HG03520 (cell line): ENCODE data around the gene CMTM3.
A peak's percentile ranks its signal among the peaks of the same experiment; 100 is the strongest.
"Not testable (repeated sequence)": the region's sequence is repeated elsewhere in the genome, so short reads cannot be mapped to it uniquely, and the experiment has no call there.

Source experiments
- ATAC-seq: cut with Tn5 transposase; IDR thresholded peaks from one replicate; pipeline ENCODE4 v1.9.1; 2021; ENCODE audit warnings: mild to moderate bottlenecking, moderate library complexity; ENCODE audit not compliant: unreplicated experiment

The CMTM3 gene, protein sequence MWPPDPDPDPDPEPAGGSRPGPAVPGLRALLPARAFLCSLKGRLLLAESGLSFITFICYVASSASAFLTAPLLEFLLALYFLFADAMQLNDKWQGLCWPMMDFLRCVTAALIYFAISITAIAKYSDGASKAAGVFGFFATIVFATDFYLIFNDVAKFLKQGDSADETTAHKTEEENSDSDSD

DNA sequence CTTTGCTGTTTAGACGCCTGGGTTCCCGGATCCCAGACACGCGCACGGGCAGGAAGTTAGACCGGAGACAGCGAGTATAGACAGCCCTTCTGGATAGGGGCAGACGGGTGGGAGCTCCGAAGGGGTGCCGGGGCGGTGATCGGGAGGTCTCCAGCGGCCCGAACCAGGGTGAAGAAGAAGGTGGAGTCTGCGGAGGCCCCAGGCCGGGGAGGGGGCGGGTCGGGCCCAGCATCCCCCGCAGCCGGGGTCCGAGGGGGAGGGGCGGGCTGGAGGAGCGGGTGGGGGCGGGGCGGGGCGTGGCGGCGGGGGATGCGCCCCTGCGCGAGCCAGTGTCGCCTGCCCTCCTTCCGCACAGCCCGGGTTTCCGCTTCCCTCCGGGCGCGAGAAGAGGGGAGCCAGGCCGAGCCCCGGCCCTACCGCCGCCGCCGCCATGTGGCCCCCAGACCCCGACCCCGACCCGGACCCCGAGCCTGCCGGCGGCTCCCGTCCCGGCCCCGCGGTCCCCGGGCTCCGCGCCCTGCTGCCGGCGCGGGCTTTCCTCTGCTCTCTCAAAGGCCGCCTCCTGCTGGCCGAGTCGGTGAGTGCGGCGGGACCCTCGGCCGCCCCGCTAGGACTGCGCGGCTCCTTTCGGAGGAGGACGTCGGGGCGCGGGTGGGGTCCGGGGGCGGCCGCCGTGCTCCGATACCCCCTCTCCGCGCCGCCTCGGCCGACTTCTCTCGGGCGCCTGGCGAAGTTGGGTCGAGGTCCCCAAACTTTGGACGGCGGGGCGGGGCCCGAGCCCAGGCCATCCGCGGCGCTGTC is at the start of gene CMTM3:
TSS of gene CMTM3 (plus strand) at position 329 of the 801 bp plus-strand sequence. CDS start at position 431, 102 bp downstream.
- peak; percentile 64 for ATAC-seq

DNA sequence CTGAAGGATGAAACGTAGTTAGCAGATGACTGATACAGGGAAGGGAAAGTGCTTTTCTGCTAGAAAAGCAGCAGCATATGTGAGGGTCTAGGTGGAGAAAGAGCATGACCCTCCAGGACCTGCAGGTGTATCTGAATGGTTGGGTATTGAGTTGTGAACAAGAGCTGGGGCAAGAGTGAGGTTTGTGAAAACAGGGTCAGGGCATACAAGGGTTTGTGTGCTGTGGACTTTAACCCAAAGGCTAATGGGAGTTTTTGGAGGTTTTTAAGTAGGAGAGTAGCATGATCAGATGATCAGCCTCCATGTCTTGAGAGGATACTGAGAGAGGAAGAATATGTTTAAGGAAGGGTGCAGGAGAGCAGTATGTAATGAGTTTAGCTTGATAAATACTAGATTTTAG is 44.4 kb upstream of the CMTM3 start:
- no peak for ATAC-seq

- ATAC-seq, result no peak
Observed at GRCh38 chr16:66561381-66562080, 43.0 kb upstream of the CMTM3 start.

DNA sequence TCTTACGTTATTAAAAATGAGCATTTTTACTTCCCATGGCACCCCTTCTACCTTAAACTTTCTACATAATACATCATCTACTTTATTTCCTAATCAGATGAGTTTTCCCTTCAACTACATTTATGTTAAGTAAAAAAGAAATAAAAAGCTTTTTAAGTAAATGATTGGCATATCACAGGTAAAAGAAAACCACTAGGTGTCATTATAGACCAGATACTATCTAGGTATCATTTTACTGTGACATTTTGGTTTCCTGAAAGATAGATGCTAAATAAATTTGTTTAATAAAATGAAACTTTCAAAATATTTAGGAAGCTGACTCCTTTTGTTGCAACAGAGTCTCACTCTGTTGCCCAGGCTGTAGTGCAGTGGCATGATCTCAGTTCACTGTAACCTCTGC is 42.1 kb upstream of the CMTM3 start:
- ATAC-seq, result no peak

DNA sequence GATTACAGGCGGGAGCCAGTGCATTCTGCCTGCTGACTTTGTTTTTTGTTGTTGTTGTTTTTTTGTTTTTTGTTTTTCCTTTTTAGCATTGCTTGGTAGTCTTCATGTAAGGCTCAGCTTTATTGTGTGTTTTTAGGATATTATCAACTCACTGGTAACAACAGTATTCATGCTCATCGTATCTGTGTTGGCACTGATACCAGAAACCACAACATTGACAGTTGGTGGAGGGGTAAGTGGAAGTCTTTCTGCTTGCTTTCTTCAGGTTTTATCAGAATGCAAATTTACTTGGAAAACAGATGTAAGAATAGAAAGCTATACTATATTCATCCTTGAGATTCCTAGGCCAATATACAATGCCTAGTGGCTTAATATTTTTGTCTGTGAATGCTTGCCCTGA is 41.5 kb upstream of the CMTM3 start:
- no peak for ATAC-seq

GRCh38 chr16:66563574-66564334 is 40.8 kb upstream of the CMTM3 start:
- ATAC-seq, result no peak

- ATAC-seq, result no peak
Observed at GRCh38 chr16:66566051-66566901, 38.2 kb upstream of the CMTM3 start, which contains the start of gene CMTM1. CMTM1 (plus strand) TSS chr16:66566439; CDS start chr16:66566514, 75 bp downstream.

GRCh38 chr16:66567270-66567669 is 37.2 kb upstream of the CMTM3 start:
- ATAC-seq, result not testable (repeated sequence)

DNA sequence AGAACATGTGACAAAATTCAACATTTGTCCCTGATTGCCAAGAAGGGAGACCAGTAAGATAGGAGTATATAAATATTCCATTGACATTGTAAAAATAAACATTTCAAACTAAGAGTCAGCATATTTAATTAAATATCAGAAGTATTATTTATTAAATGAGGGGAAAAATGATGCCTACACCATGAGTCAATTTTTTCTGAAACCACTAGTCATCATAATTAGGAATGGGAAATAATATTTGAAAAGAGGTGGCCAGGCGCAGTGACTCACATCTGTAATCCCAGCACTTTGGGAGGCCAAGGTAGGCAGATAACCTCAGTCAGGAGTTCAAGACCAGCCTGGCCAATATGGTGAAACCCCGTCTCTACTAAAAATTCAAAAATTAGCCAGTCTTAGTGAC is 36.1 kb upstream of the CMTM3 start:
- no peak for ATAC-seq

- no peak for ATAC-seq
Observed at GRCh38 chr16:66569131-66569530, 35.4 kb upstream of the CMTM3 start.

DNA sequence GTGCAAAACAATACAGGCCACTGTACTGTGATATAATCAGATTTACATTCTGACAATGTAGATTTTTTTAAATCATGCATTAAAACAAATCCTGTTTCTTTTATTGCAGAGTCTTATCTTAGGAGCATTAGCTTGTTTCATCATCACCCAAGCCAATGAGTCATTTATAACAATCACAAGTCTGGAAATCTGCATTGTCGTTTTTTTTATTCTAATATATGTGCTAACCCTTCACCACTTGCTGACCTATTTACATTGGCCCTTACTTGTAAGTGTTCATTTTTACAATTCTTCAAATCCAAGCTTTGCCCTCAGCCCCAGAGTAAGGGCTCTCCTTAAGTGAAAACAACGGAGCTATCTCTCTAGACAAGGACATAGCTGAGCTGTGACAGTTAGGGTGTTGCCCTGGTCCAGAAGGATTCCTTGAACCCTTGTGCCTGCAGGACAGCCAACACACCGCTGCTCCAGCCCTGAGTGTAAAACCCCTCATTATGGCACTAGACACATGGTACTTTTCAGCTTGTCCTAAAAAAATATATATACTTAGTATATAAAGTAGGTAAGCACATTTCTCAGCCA is 34.6 kb upstream of the CMTM3 start:
- ATAC-seq, result no peak

DNA sequence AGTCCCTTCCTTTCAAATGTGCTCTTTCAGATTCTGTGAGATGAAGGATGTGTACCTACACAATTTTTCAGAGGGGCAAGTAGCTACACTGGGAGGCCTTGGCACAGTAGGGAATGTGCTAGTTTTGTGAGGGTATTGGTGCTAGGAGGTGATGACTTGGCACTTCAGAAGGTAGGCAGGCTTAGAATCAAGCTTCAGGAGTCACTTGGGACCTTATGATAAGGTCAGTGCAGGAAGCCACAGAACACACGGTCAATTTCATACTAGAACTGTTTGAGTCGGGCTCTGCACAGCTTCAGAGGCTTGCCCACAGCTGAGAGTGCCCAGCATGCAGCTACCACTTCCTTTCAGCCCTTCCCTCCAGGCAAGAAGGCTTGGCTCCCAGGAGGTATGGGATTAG is 32.1 kb upstream of the CMTM3 start:
- ATAC-seq, result no peak

GRCh38 chr16:66574081-66574480 is 30.4 kb upstream of the CMTM3 start:
- no peak for ATAC-seq

- ATAC-seq, result no peak
Observed at GRCh38 chr16:66574531-66574930, 30.0 kb upstream of the CMTM3 start.

DNA sequence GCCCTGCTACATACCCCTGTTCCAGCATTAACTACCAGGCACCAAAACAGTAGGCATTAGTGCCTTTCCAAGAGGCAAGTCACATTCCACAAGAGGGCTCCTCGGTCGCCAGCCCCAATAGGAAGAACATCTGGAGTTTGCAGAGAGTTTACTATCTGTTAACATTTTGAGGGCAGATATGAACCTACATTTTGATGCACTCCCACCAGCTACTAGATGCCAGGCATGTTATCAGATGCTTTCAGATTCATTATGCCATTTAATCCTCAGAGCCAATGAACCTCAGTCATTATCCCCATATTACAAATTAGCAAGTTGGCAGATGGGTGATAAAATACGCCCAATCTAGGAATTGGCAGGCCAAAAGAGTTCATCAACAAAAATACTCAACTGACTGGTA is 29.4 kb upstream of the CMTM3 start:
- ATAC-seq, result no peak

GRCh38 chr16:66576296-66576695 is 28.2 kb upstream of the CMTM3 start:
- no peak for ATAC-seq

GRCh38 chr16:66578651-66579531 is 25.6 kb upstream of the CMTM3 start, which contains the start of gene CMTM2:
CMTM2 (plus strand) TSS chr16:66579463; CDS start chr16:66579608, 145 bp downstream.
- ATAC-seq, result no peak

DNA sequence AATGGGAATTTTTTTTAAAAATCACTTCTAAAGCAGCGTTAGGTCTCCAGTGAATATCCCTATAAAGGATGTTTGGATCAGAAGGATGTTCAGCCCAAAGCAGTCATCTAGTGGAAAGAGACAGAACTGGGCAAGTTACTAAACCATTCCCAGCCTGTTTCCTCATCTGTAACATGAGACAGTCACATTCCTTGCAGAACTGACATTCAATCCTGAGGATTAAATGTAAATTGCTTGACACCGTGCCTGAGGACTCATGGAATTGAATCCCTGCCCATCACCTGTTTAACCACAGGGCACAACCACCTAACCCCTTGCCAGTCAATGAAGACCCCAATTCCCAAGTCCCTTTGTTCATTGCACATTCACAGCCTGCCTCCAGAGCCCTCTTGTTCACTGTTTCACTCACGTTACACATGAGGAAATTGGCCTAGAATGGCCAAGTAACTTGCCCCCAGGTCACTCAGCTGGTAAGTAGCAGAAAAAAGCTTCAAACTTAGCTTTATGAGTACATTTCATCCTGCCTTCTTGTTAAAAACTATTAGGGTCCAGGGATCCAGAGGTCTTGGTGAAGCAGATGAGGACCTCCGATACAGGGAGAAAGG is 23.8 kb upstream of the CMTM3 start:
- no peak for ATAC-seq
